Heart right ventricle (tissue), 16 donors: ENCODE results near the gene B4GALT5. TPM values are rescaled to one million over a fixed set of nuclear protein-coding genes. Genes with fewer than 3 reads are reported as not detected.

Experiments
- ATAC-seq, 8 donors: fragments of 200-7000 bp; cut with Tn5 transposase; one replicate each; pipeline ENCODE4 v1.9.1; 2020; ENCODE audit warnings: mild to moderate bottlenecking in 8 of 8, moderate library complexity in 8 of 8, moderate number of reproducible peaks in 1 of 8
- DNase-seq, 2 donors: peaks; one replicate each; pipeline ENCODE4 v3.0.0-alpha.2; 2020
- H3K27ac ChIP-seq, 10 donors: fragments of 200-600 bp; sonication (generic) in 2 of 10; one replicate each; pipeline versions ENCODE4 v1.5.0 to v1.8.0; 2020 to 2022; ENCODE audit warnings: mild to moderate bottlenecking in 3 of 10
- H3K27me3 ChIP-seq, 7 donors: fragments of 200-600 bp; one replicate each; pipeline ENCODE4 v1.8.0; 2021 to 2022; ENCODE audit warnings: mild to moderate bottlenecking in 2 of 7
- H3K36me3 ChIP-seq, 9 donors: fragments of 200-600 bp; sonication (generic) in 1 of 9; one replicate each; pipeline versions ENCODE4 v1.5.0 to v1.8.0; 2020 to 2022; ENCODE audit warnings: mild to moderate bottlenecking in 2 of 9
- H3K4me1 ChIP-seq, 9 donors: fragments of 200-600 bp; sonication (generic) in 1 of 9; one replicate each; pipeline versions ENCODE4 v1.5.0 to v1.8.0; 2020 to 2022; ENCODE audit warnings: mild to moderate bottlenecking in 4 of 9
- H3K4me3 ChIP-seq, 10 donors: fragments of 200-600 bp; sonication (generic) in 2 of 10; one replicate each; pipeline versions ENCODE4 v1.5.0 to v1.8.0; 2020 to 2022; ENCODE audit warnings: mild to moderate bottlenecking in 7 of 10, moderate library complexity in 2 of 10
- H3K9me3 ChIP-seq, 11 donors: fragments of 200-600 bp in 10 of 11; sonication (generic) in 2 of 11; one replicate each; pipeline versions ENCODE4 v1.5.0 to v1.8.0; 2013 to 2022; ENCODE audit warnings: mild to moderate bottlenecking in 2 of 11, control low read depth in 1 of 11, moderate library complexity in 1 of 11
- CTCF ChIP-seq, 9 donors: fragments of 200-600 bp; sonication (generic) in 2 of 9; IDR thresholded peaks; one replicate each; pipeline versions ENCODE4 v1.5.0 to v1.8.0; 2021 to 2022; ENCODE audit warnings: antibody characterized with exemption in 9 of 9, mild to moderate bottlenecking in 5 of 9, moderate library complexity in 1 of 9
- WGBS, 2 donors: extraction: QIAGEN DNeasy Blood & Tissue Kit; methylation state at CpG; one replicate each; pipeline ENCODE4 v1.1.7; 2013; ENCODE audit warnings: inconsistent platforms in 1 of 2; 5-methylcytosine and 5-hydroxymethylcytosine counted together
- intact Hi-C, 10 donors: fragments of 100-400 bp; cut with DNase I; formaldehyde crosslinking; loops; one replicate each; pipeline versions ENCODE4 v1.11.1 to v1.14.2; 2022
- polyA plus RNA-seq, 2 donors: library from polyadenylated mRNA; stranded (reverse); fragments of 200-250 nt; gene quantifications; one replicate each; pipeline ENCODE4 v1.2.3, GENCODE V29; 2013
- total RNA-seq, 10 donors: library from RNA; stranded (reverse); fragmentation: NEBNext Ultra II Directional in 3 of 10; extraction: Animal tissue kit (Norgen Biotek cat#: 25700) in 3 of 10; gene quantifications; one replicate each; pipeline versions ENCODE4 v1.2.1 to v1.2.4, GENCODE V29; 2021 to 2023
- donor health status: Arrhythmogenic right ventricular cardiomyopathy.
- donor health status: ischemic (EF 13 %, LVEDD 7.1; RV severe dilation, severe dysfunction).
- donor health status: healthy with polysubstance abuse.
- donor health status: DM: no; HTN: yes; CAD: no.
- donor health status: DM: no; HTN: no; CAD: no.
- donor health status: ischemic (EF 25% LVEDD 6.9; RV normal size, moderate dysfunction).
- donor health status: ischemic (EF 25% LVEDD 5.7; RV mildly dilated, moderate dysfunction).
- donor health status: healthy.
- donor health status: DM: yes; HTN: yes; CAD: no.
- donor health status: Ischemic cardiomyopathy.
- donor health status: ischemic (EF 35%, LVEDD 5.7; RV mildly dilated, moderate dysfunction).
- donor health status: nonischemic (EF 11% LVEDD 7.7; RV severe dilation, severe dysfunction).
- donor health status: DM: yes; HTN: yes; CAD: no.
- donor health status: PGD.
- donor health status: ischemic (EF 29% LVEDD 5.4; RV normal size, mild dysfunction).
- donor health status: nonischemic (EF 23%, LVEDD 6.1; RV moderate dilation, normal function).

The B4GALT5 gene
- total and polyA plus RNA-seq, 12 donors = 7.4 to 61.6 (median 29.6) TPM

- Histone ChIP-seq H3K9me3 (peaks cover 0 to 5% (median 0%) of the 10 kb centered on the region in 11 donors), H3K27ac (no peak overlapping the region), H3K36me3 (no peaks in the 10 kb centered on the region), H3K4me1 (peaks cover 0 to 19% (median 4%) of the 10 kb centered on the region in 9 donors), H3K27me3 (no peaks in the 10 kb centered on the region), H3K4me3 (no peak overlapping the region)
- intact Hi-C loops = no loop called here
- 84 to 87% methylated on average over 7 of the region's 7 CpGs for WGBS, 2 donors
- ATAC-seq = no peak
- DNase-seq = no peak
- TF ChIP-seq CTCF (IDR thresholded peaks at IDR 0.05) = no peak
Observed at GRCh38 chr20:49759266-49759950, 45.7 kb upstream of the B4GALT5 start.

DNA sequence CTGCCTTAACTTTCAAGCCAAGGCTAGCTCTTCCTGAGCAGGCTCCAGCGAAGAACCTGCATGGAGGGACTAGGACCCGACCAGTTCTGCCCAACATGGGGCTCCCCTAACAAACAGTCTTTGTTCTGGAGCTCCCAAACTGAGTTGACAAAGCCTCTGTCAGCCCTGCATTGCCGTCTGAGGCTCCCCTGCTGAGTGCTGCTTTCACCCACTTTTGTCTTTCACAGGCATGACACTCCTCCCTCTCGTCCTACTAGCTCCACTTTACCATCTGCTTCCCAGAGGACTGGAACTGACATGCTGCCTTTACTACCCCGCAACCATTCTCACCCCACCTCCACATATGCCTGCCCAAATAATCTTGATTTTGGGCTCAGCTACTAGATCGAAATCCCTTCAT, 45.1 kb upstream of the B4GALT5 start:
- H3K36me3 ChIP-seq = no peaks in the 10 kb centered on the region
- WGBS, 2 donors = 75 to 81% methylated on average over 6 of the region's 6 CpGs
- peaks cover 0 to 5% (median 0%) of the 10 kb centered on the region in 11 donors for H3K9me3 ChIP-seq
- no peak overlapping the region for H3K4me3 ChIP-seq
- intact Hi-C loops = no loop called here
- ATAC-seq (no peak), DNase-seq (no peak)
- no peak overlapping the region for H3K27ac ChIP-seq
- TF ChIP-seq CTCF (IDR thresholded peaks at IDR 0.05) = no peak
- no peaks in the 10 kb centered on the region for H3K27me3 ChIP-seq
- peaks cover 0 to 12% (median 1%) of the 10 kb centered on the region in 9 donors for H3K4me1 ChIP-seq

DNA sequence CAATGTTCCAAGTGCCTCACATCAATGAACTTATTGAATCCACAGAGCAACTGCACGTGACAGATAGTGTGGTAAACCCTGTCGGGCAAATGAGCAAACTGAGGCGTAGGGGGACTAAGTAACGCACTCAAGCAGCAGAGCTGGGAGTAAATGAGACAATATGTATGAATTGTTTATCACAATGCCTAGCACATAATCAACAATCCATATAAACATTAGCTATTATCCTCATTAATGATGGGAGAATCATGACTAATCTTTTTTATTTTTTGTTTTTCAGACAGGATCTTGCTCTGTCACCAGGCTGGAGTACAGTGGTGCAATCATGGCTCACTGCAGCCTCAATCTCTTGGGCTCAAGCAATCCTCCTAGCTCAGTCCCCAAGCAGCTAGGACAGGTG, 43.9 kb upstream of the B4GALT5 start:
- ATAC-seq (no peak), DNase-seq (no peak)
- Histone ChIP-seq H3K27me3 (no peaks in the 10 kb centered on the region), H3K9me3 (peaks cover 0 to 5% (median 0%) of the 10 kb centered on the region in 11 donors), H3K36me3 (no peaks in the 10 kb centered on the region), H3K4me3 (no peak overlapping the region), H3K27ac (no peak overlapping the region), H3K4me1 (peaks cover 0 to 11% (median 0%) of the 10 kb centered on the region in 9 donors)
- no peak for TF ChIP-seq CTCF (IDR thresholded peaks at IDR 0.05)
- intact Hi-C loops = no loop called here
- WGBS, 2 donors = 90 to 95% methylated on average over 4 of the region's 4 CpGs

DNA sequence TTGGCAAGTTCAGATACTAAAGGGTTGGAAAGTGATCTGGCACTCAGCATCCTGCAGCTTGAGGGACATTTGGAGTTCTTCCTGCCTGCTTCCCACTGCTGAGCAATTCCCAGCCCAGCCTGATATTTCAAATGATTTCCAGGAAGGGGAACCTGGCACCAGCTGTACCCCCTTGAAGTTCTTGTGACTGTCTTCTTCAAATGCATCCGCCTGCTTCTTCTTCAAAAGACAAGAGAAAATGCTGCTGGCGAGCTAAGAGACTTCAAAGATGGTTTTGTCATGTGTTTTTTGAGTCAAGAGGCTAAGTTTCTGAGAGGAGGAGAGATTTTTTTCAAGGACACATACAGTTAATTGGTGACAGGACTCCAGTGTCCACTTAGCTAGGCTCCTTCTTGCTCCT, 42.6 kb upstream of the B4GALT5 start:
- Histone ChIP-seq H3K9me3 (peaks cover 0 to 5% (median 0%) of the 10 kb centered on the region in 11 donors), H3K4me1 (peaks cover 0 to 12% (median 0%) of the 10 kb centered on the region in 9 donors), H3K27ac (no peak overlapping the region), H3K27me3 (no peaks in the 10 kb centered on the region), H3K36me3 (no peaks in the 10 kb centered on the region), H3K4me3 (no peak overlapping the region)
- intact Hi-C loops = no loop called here
- WGBS, 2 donors = 65 to 72% methylated on average over 2 of the region's 2 CpGs
- no peak for ATAC-seq
- TF ChIP-seq CTCF (IDR thresholded peaks at IDR 0.05) = no peak
- no peak for DNase-seq
